Smooth muscle cell (in vitro differentiated cells): ENCODE data around the gene SLC12A1. TPM values are rescaled to one million over a fixed set of nuclear protein-coding genes. Genes with fewer than 3 reads are reported as not detected.

Experiments used
- DNase-seq: peaks from one replicate; lab custom pipeline; 2025; ENCODE audit not compliant: unreplicated experiment; lab: John Stamatoyannopoulos, UW
- H2AFZ ChIP-seq: fragments of 200-600 bp; sonication (generic); 2 replicates; pipeline ENCODE4 v1.6.0; 2016; ENCODE audit warnings: antibody characterized with exemption, low read depth, mild to moderate bottlenecking
- H3F3A ChIP-seq: fragments of 200-600 bp; sonication (generic); 2 replicates; pipeline ENCODE4 v1.6.0; 2017; ENCODE audit warnings: antibody characterized with exemption, low read depth
- H3K27ac ChIP-seq: fragments of 200-600 bp; sonication (generic); 2 replicates; pipeline ENCODE4 v1.5.1; 2016; ENCODE audit warnings: low read depth, mild to moderate bottlenecking
- H3K27me3 ChIP-seq: fragments of 200-600 bp; sonication (generic); 2 replicates; pipeline ENCODE4 v1.6.1; 2016; ENCODE audit warnings: low read depth, mild to moderate bottlenecking
- H3K36me3 ChIP-seq: fragments of 200-600 bp; sonication (generic); 2 replicates; pipeline ENCODE4 v1.5.1; 2016; ENCODE audit warnings: low read depth
- H3K4me1 ChIP-seq: fragments of 200-600 bp; sonication (generic); 2 replicates; pipeline ENCODE4 v1.5.1; 2016; ENCODE audit warnings: low read depth
- H3K4me2 ChIP-seq: fragments of 200-600 bp; sonication (generic); 2 replicates; pipeline ENCODE4 v1.6.0; 2016; ENCODE audit warnings: mild to moderate bottlenecking
- H3K4me3 ChIP-seq: fragments of 200-600 bp; sonication (generic); 2 replicates; pipeline ENCODE4 v1.5.1; 2016; ENCODE audit warnings: mild to moderate bottlenecking
- H3K79me2 ChIP-seq: fragments of 200-600 bp; sonication (generic); 2 replicates; pipeline ENCODE4 v1.6.0; 2016; ENCODE audit warnings: low read depth, mild to moderate bottlenecking
- H3K9ac ChIP-seq: fragments of 200-600 bp; sonication (generic); 2 replicates; pipeline ENCODE4 v1.6.0; 2016; ENCODE audit warnings: low read depth
- H3K9me3 ChIP-seq: fragments of 200-600 bp; sonication (generic); replicated peaks from 2 replicates; pipeline ENCODE4 v1.5.1; 2016; ENCODE audit warnings: low read depth
- H4K20me1 ChIP-seq: fragments of 200-600 bp; sonication (generic); 2 replicates; pipeline ENCODE4 v1.6.0; 2016; ENCODE audit warnings: low read depth
- WGBS: methylation state at CpG from one replicate; pipeline ENCODE4 v1.1.7; 2016; ENCODE audit warnings: low lambda C conversion rate; 5-methylcytosine and 5-hydroxymethylcytosine counted together
- polyA plus RNA-seq: library from polyadenylated mRNA; unstranded; fragments of >200 nt; fragmentation: Nextera tagmentation; extraction: Ambion mirVana; gene quantifications from 2 replicates; pipeline ENCODE4 v1.2.1, GENCODE V29; 2016
- total RNA-seq: library from RNA; depleted of rRNA; stranded (reverse); fragments of >200 nt; gene quantifications from 2 replicates; pipeline ENCODE4 v1.2.3, GENCODE V29; 2014
- TF ChIP-seq, protein P1 (sequence below): fragments of 200-600 bp; sonication (generic); IDR thresholded peaks from 2 replicates; pipeline ENCODE4 v1.5.1; 2017; ENCODE audit warnings: borderline replicate concordance, mild to moderate bottlenecking, antibody characterized with exemption; ENCODE audit not compliant: insufficient read depth, poor library complexity, severe bottlenecking

The SLC12A1 gene
- total and polyA plus RNA-seq, 2 experiments from 2014 or later: not detected

DNA sequence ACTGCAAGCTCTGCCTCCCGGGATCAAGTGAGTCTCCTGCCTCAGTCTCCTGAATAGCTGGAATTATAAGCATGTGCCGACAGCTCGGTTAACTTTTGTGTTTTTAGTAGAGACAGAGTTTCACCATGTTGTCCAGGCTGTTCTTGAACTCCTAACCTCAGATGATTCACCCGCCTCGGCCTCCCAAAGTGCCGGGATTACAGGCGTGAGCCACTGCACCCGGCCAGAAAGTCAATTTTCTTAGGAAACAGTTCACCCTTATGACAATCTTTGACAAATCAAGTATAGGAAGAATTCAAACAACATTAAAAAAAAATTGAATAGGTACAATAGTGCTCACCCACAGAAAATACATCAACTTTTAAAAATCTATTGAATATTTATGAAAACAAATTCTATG lies 101.5 kb downstream of the SLC12A1 start:
- H3K79me2 ChIP-seq: no peaks in the 10 kb centered on the region
- no peaks in the 10 kb centered on the region for H3K9me3 ChIP-seq
- H3K4me1 ChIP-seq: no peaks in the 10 kb centered on the region
- no peak overlapping the region for H3K4me3 ChIP-seq
- TF ChIP-seq, protein P1, sequence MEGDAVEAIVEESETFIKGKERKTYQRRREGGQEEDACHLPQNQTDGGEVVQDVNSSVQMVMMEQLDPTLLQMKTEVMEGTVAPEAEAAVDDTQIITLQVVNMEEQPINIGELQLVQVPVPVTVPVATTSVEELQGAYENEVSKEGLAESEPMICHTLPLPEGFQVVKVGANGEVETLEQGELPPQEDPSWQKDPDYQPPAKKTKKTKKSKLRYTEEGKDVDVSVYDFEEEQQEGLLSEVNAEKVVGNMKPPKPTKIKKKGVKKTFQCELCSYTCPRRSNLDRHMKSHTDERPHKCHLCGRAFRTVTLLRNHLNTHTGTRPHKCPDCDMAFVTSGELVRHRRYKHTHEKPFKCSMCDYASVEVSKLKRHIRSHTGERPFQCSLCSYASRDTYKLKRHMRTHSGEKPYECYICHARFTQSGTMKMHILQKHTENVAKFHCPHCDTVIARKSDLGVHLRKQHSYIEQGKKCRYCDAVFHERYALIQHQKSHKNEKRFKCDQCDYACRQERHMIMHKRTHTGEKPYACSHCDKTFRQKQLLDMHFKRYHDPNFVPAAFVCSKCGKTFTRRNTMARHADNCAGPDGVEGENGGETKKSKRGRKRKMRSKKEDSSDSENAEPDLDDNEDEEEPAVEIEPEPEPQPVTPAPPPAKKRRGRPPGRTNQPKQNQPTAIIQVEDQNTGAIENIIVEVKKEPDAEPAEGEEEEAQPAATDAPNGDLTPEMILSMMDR: no peak
- H3K27me3 ChIP-seq: no peaks in the 10 kb centered on the region
- 88% methylated on average over 8 of the region's 8 CpGs for WGBS
- H3K4me2 ChIP-seq: no peak overlapping the region
- H3K27ac ChIP-seq: no peak overlapping the region
- H3K36me3 ChIP-seq: no peaks in the 10 kb centered on the region
- no peak overlapping the region for H2AFZ ChIP-seq
- no peak for DNase-seq
- H4K20me1 ChIP-seq: no peaks in the 10 kb centered on the region
- no peaks in the 10 kb centered on the region for H3F3A ChIP-seq
- no peak overlapping the region for H3K9ac ChIP-seq

DNA sequence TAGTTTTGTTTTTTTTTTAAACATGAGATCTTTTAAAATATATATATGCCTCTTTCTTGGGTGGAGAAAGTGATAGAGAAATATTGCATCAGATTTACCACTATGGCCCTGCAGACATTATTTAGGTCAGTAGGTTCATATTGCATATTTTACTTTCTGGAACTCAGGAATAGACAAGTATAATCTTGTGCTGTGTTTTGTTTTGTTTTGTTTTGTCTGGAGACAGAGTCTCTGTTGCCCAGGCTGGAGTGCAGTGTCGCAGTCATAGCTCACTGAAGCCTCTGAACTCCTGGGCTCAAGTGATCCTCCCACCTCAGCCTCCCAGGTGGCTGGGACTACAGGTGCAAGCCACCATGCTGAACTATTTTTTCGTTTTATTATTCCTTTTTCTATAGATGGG lies 103.6 kb downstream of the SLC12A1 start:
- H4K20me1 ChIP-seq: no peaks in the 10 kb centered on the region
- no peaks in the 10 kb centered on the region for H3K27me3 ChIP-seq
- H3F3A ChIP-seq: no peaks in the 10 kb centered on the region
- H3K36me3 ChIP-seq: no peaks in the 10 kb centered on the region
- H3K27ac ChIP-seq: no peak overlapping the region
- DNase-seq: no peak
- H3K4me1 ChIP-seq: no peaks in the 10 kb centered on the region
- H3K9me3 ChIP-seq: no peaks in the 10 kb centered on the region
- 71% methylated on average over 2 of the region's 2 CpGs for WGBS
- no peak overlapping the region for H3K9ac ChIP-seq
- TF ChIP-seq, protein P1: no peak
- no peaks in the 10 kb centered on the region for H3K79me2 ChIP-seq
- no peak overlapping the region for H3K4me3 ChIP-seq
- no peak overlapping the region for H2AFZ ChIP-seq
- no peak overlapping the region for H3K4me2 ChIP-seq

DNA sequence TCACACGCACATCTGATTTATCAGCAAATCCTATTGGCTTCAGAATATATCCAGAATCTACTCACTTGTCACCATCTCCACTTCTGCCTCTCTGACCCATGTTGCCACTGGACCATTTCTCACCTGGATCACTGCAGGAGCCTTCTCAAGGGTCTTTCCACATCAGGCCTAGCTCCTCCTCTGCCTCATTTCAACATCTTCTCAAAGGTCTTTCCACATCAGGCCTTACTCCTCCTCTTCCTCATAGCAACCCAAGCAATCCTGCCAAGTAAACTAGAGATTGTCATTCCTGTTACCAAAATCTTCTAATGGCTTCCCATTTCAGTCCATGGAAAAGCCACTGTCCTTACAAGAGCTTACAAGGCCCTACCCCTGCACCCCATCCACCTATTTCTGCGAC lies 107.1 kb downstream of the SLC12A1 start:
- H3K36me3 ChIP-seq: no peaks in the 10 kb centered on the region
- no peak overlapping the region for H2AFZ ChIP-seq
- no peak overlapping the region for H3K9ac ChIP-seq
- no peaks in the 10 kb centered on the region for H3K4me1 ChIP-seq
- WGBS: 95% methylated on average over 2 of the region's 2 CpGs
- TF ChIP-seq, protein P1: no peak
- no peaks in the 10 kb centered on the region for H4K20me1 ChIP-seq
- H3K4me3 ChIP-seq: no peak overlapping the region
- DNase-seq: no peak
- H3K9me3 ChIP-seq: no peaks in the 10 kb centered on the region
- no peak overlapping the region for H3K4me2 ChIP-seq
- H3K27ac ChIP-seq: no peak overlapping the region
- H3F3A ChIP-seq: no peaks in the 10 kb centered on the region
- H3K27me3 ChIP-seq: no peaks in the 10 kb centered on the region
- no peaks in the 10 kb centered on the region for H3K79me2 ChIP-seq

DNA sequence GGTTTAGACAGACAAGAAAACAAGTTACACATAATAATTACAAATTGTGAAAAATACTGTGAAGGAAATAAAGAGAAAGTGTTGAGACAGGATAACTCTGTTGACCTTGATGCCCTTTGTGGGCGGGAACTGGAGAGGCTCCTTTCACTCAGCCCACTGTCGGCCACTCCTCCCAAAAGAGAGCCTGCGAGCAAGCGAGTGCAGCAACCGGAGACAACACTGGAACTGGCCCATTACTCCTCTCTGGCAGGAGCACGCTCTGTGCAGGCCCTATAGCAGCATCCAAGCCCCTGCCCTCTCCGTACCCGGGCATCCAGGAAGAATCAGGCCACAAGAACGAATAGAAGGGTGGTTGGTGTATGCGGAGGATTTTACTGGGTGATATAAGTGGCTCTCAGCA lies 108.9 kb downstream of the SLC12A1 start:
- WGBS: 83% methylated on average over 10 of the region's 10 CpGs
- H3K9me3 ChIP-seq: no peaks in the 10 kb centered on the region
- no peaks in the 10 kb centered on the region for H3F3A ChIP-seq
- no peaks in the 10 kb centered on the region for H4K20me1 ChIP-seq
- H3K79me2 ChIP-seq: no peaks in the 10 kb centered on the region
- H3K27me3 ChIP-seq: no peaks in the 10 kb centered on the region
- H3K27ac ChIP-seq: no peak overlapping the region
- TF ChIP-seq, protein P1: no peak
- H3K9ac ChIP-seq: no peak overlapping the region
- no peaks in the 10 kb centered on the region for H3K4me1 ChIP-seq
- DNase-seq: no peak
- H2AFZ ChIP-seq: no peak overlapping the region
- H3K36me3 ChIP-seq: no peaks in the 10 kb centered on the region
- no peak overlapping the region for H3K4me2 ChIP-seq
- H3K4me3 ChIP-seq: no peak overlapping the region
